AG04449 (cell line): Measurements from ENCODE around the gene INTS3.

ENCODE experiments used
- CTCF ChIA-PET: fragments of 350-600 bp; formaldehyde crosslinking; extraction: SDS; loops from one replicate; lab custom pipeline; 2021; ENCODE audit warnings: antibody characterized with exemption; lab: Yijun Ruan, JAX
- POLR2A ChIA-PET: fragments of 400-600, 350-600 bp; formaldehyde crosslinking; extraction: SDS; loops from one replicate; lab custom pipeline; 2020; ENCODE audit warnings: antibody characterized with exemption, inconsistent platforms; lab: Yijun Ruan, JAX
- DNase-seq: peaks from one replicate; pipeline ENCODE4 v3.0.0-alpha.2; 2010; ENCODE audit warnings: low read depth, low spot score
- H3K4me3 ChIP-seq: 2 replicates; pipeline ENCODE4 v1.5.1; 2011; ENCODE audit warnings: low read depth, mild to moderate bottlenecking, control low read depth, low read length
- TF ChIP-seq, protein P1 (sequence below): IDR thresholded peaks from one replicate; pipeline ENCODE4 v1.5.1; 2011; ENCODE audit warnings: mild to moderate bottlenecking, moderate library complexity, low read length, control low read depth, inconsistent platforms; ENCODE audit not compliant: insufficient read depth; ENCODE audit errors: missing control alignments

INTS3 gene

DNA sequence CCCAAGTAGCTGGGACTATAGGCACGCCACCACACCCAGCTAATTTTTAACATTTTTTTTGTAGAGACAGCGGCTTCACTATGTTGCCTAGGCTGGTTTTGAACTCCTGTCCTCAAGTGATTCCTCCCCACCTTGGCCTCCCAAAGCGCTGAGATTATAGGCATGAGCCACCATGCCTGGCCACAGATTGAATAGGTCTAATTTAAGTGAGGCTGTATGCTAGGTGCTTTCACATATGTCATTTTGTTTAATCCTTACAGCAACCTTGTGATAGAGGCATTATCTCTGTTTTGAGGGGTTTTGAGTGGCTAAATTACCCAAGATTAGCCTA lies 7.2 kb downstream of the INTS3 start:
- ChIA-PET CTCF (interaction anchor here (0.9 to 2.3 kb wide), 6 partner anchors 11 to 162 kb away, joined by 3 to 6 read pairs (median 4); no protein-coding TSS in a partner anchor), POLR2A (no interaction called here)
- TF ChIP-seq, protein P1, sequence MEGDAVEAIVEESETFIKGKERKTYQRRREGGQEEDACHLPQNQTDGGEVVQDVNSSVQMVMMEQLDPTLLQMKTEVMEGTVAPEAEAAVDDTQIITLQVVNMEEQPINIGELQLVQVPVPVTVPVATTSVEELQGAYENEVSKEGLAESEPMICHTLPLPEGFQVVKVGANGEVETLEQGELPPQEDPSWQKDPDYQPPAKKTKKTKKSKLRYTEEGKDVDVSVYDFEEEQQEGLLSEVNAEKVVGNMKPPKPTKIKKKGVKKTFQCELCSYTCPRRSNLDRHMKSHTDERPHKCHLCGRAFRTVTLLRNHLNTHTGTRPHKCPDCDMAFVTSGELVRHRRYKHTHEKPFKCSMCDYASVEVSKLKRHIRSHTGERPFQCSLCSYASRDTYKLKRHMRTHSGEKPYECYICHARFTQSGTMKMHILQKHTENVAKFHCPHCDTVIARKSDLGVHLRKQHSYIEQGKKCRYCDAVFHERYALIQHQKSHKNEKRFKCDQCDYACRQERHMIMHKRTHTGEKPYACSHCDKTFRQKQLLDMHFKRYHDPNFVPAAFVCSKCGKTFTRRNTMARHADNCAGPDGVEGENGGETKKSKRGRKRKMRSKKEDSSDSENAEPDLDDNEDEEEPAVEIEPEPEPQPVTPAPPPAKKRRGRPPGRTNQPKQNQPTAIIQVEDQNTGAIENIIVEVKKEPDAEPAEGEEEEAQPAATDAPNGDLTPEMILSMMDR, result no peak
- H3K4me3 ChIP-seq, result no peak overlapping the region
- DNase-seq, result no peak

DNA sequence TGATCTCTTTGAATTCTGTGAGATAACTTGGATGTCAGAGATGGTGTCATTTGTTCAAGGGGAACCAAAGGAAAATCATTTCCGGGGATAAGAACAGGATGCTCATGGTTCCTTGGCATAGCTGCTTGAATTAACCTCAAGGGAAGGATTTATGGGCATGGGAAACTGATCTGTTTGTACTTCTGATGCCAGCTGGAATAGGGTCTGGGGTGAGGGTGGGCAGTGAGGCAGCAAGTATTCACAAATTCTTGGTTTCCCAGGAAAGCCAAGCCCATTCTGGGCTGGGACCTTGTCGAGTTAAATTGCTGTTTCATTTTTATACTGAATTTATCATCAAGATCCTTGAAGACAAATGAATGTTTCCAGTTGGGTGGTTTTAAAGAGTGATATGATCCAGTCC lies 14.1 kb downstream of the INTS3 start:
- no peak for DNase-seq
- POLR2A ChIA-PET, result no interaction called here
- TF ChIP-seq, protein P1, result no peak
- no peak overlapping the region for H3K4me3 ChIP-seq
- CTCF ChIA-PET, result interaction anchor here (0.7 to 2.7 kb wide), 5 partner anchors 8 to 70 kb away, joined by 3 to 15 read pairs (median 7); partner anchors contain the start of gene NPR1

DNA sequence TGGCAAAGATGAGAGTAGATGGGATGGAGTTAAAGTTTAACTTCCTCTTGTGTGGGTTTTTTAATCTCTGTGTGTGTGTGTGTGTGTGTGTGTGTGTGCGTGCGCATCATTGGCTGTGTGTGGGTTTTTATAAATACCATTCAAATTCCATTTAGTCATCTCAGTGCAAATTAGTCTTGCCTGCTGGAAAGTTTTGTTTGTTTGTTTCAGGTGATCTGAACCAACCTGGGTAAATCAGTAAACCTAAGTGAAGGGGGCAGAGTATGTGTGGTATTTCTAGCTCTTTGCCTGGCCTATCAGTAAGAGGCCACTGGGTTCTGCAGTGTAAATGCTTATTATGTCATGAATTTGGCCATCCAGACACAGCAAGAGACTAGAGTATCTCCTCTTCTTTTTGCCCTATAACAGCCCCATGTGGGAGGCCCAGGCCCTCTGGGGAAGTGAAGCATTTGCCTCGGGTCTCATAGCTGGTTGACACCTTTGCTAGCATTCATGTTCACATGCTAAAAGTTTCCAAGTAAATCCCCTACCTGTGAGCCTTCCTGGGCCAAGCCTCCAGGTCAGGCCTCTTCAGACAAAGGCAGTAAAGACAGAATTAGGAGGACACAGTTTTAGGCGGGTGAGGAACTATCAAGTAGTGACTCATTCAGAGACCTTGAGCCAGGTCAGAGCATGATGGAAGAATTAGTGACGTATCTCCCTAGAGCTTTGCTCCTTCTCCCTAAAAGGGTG lies 14.7 kb downstream of the INTS3 start:
- no peak overlapping the region for H3K4me3 ChIP-seq
- DNase-seq, result peak; percentile 37
- ChIA-PET CTCF (interaction anchor here (0.7 to 2.7 kb wide), 5 partner anchors 8 to 170 kb away, joined by 3 to 15 read pairs (median 7); partner anchors contain the start of gene NPR1), POLR2A (interaction anchor here (0.6 to 1.3 kb wide), 3 partner anchors 15 to 115 kb away, joined by 3 to 4 read pairs (median 3); partner anchors contain the start of genes INTS3 and S100A13)
- TF ChIP-seq, protein P1, result no peak

DNA sequence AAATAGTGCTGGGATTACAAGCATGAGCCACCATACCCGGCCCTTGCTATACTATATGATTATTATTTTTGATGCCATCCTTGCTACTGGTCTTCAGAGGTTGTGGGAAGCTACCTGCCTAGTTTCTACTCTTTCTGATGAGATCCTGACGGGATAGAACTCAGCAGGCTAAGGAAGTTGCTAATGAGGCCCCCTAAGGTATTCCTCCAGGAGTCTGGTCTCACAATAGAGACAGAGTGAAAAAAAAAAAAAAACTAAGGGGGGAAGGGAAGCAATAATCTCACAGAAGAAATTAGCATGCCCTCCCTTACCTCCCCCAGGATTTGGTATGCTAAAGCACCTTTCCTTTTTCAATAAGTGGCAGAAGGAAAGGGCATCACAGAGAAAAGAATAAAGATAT lies 17.6 kb downstream of the INTS3 start:
- H3K4me3 ChIP-seq, result no peak overlapping the region
- no peak for DNase-seq
- TF ChIP-seq, protein P1, result no peak
- ChIA-PET CTCF (interaction anchor here (0.7 to 1.3 kb wide), 4 partner anchors 9 to 26 kb away, joined by 3 to 4 read pairs (median 3); no protein-coding TSS in a partner anchor), POLR2A (no interaction called here)

DNA sequence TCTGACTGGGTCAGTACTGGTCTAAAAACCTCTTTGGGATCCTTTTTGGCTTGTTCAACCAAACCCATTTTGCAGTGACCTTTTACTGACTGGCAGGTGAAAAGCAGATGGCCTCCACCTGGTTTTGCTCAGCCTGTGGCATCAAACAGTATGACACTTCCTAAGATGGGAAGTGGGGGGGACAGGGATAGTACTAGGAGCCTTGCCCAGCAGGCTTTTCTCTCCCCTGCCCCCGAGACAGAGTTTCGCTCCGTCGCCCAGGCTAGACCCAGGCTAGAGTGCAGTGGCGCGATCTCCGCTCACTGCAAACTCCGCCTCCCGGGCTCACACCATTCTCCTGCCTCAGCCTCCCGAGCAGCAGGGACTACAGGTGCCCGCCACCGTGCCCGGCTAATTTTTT lies 18.3 kb downstream of the INTS3 start:
- TF ChIP-seq, protein P1, result no peak
- ChIA-PET POLR2A (no interaction called here), CTCF (interaction anchor here (0.7 to 6.5 kb wide), 5 partner anchors 9 to 235 kb away, joined by 3 to 118 read pairs (median 4); partner anchors contain the start of genes ILF2 and NPR1)
- no peak overlapping the region for H3K4me3 ChIP-seq
- DNase-seq, result no peak

DNA sequence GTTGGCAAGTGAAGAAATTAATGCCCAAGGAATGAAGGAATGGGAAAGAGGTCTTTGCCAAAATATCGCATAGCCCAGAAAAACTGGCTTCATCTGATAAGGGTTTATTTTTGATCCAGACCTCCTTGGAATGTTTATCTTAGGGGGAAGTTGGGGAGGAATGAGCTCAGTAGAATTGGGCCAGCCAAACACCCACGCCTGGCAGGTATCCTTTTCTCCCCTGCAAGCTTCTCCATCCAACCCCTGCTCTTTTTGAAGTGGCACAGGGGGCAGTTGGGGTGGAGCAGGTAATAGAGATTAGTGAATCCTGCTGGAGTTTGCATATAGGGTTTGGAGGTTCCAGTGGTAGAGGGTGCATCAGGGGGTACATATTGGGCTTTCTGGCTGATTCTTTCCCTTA lies 21.1 kb downstream of the INTS3 start:
- no peak overlapping the region for H3K4me3 ChIP-seq
- TF ChIP-seq, protein P1, result no peak
- DNase-seq, result no peak
- ChIA-PET CTCF (interaction anchor here (0.9 to 6.5 kb wide), 19 partner anchors 10 to 245 kb away, joined by 3 to 118 read pairs (median 6); partner anchors contain the start of genes ILF2, NPR1 and RAB13), POLR2A (no interaction called here)
